ENCODE measurements around the gene RPS6KA2. TPM values are rescaled to one million over a fixed set of nuclear protein-coding genes. Genes with fewer than 3 reads are reported as not detected.

RPS6KA2 gene
- total and polyA plus RNA-seq, 2 experiments from 2014 or later: 12.5 to 25.3 TPM

GRCh38 chr6:166379800-166380199 is 247.3 kb downstream of the RPS6KA2 start (continued):
- no peak for TF ChIP-seq ZNF462 (CRISPR knock-in tag; IDR thresholded peaks at IDR 0.05)
- no peak for TF ChIP-seq ZNF114 (CRISPR knock-in tag; IDR thresholded peaks at IDR 0.05)
- TF ChIP-seq NANOG (IDR thresholded peaks at IDR 0.05; ENCODE audit: borderline replicate concordance): no peak
- TF ChIP-seq STAT1 (IDR thresholded peaks at IDR 0.05; ENCODE audit: unreplicated experiment): no peak
- TF ChIP-seq POLR2AphosphoS5 (IDR thresholded peaks at IDR 0.05; ENCODE audit: low read depth): no peak
- TF ChIP-seq EZH2phosphoT487 (IDR thresholded peaks at IDR 0.05; ENCODE audit: unreplicated experiment): no peak
- TF ChIP-seq CREB1 (CRISPR knock-in tag; IDR thresholded peaks at IDR 0.05; ENCODE audit: low read depth): no peak
- no peak for TF ChIP-seq ZNF331 (CRISPR knock-in tag; IDR thresholded peaks at IDR 0.05; ENCODE audit: low read depth)
- no peak for TF ChIP-seq REST (IDR thresholded peaks at IDR 0.05; ENCODE audit: unreplicated experiment)
- TF ChIP-seq JUNB (IDR thresholded peaks at IDR 0.05; ENCODE audit: unreplicated experiment): no peak
